Eye (tissue), 1 donor: Measurements from ENCODE around the gene MTHFD1.

Source experiments
- DNase-seq: peaks from one replicate; pipeline ENCODE4 v3.0.0-alpha.2; 2015

MTHFD1 gene

GRCh38 chr14:64501411-64502171 lies 113.4 kb downstream of the MTHFD1 start:
- DNase-seq = no peak

GRCh38 chr14:64502456-64502855 lies 114.3 kb downstream of the MTHFD1 start:
- DNase-seq = no peak

DNA sequence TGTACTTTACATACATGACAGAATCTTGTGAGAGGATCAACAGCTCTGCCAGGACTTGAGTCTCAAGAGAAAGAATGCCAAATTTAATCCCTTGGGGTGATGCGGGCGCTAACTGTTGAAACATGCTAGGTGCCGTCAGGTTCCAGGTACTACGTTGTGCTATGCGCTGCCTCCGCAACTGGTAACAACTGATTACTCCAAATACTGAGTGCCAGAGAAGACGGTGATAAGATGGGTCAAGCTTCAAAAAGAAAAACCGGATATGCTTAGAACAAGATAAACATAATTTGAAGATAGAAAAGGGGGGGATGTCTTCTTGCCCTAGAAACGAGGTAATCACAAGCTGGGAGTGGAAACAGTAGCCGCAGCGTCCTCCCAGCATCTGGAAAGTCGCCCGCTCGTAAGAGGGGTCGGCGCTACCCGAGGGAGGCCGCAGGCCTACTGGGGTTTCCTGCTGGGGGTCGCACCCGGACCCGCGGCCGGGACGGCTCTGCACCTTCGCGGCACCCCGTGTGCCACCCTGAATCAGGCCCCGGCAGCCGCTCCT lies 114.8 kb downstream of the MTHFD1 start:
- no peak for DNase-seq

GRCh38 chr14:64503434-64504309 lies 115.5 kb downstream of the MTHFD1 start, which contains the start of gene ZBTB25:
TSS of gene ZBTB25 (minus strand) at chr14:64503838. CDS start at chr14:64490533, 13,305 bp downstream.
- peak; percentile 96 for DNase-seq

- peak; percentile 93 for DNase-seq
Observed at GRCh38 chr14:64504310-64504896, 116.2 kb downstream of the MTHFD1 start, which contains the start of gene ZBTB1. TSS of gene ZBTB1 (plus strand) at chr14:64504770. CDS start at chr14:64521505, 16,735 bp downstream.

- peak; percentile 97 for DNase-seq
Observed at GRCh38 chr14:64504897-64505794, 117.0 kb downstream of the MTHFD1 start.

DNA sequence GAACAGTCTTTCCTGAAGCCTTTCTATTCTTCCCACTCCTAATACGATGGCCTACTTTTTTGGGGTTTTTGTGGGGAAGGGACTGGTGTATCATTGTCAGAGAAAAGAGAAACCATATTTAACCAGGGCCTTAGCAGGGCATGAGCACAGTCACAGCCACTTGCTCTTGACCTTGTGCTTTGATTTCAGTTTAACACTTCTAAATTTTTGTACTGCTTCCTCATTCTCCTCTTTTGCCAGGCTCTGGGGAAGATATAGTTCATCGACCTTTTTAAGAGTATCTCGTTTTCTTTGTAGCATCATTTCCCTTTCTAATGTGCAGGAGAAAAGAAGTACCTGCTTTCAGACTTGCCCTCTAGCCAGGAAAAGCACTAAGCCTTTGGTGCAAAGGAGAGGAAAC lies 118.6 kb downstream of the MTHFD1 start:
- no peak for DNase-seq

DNA sequence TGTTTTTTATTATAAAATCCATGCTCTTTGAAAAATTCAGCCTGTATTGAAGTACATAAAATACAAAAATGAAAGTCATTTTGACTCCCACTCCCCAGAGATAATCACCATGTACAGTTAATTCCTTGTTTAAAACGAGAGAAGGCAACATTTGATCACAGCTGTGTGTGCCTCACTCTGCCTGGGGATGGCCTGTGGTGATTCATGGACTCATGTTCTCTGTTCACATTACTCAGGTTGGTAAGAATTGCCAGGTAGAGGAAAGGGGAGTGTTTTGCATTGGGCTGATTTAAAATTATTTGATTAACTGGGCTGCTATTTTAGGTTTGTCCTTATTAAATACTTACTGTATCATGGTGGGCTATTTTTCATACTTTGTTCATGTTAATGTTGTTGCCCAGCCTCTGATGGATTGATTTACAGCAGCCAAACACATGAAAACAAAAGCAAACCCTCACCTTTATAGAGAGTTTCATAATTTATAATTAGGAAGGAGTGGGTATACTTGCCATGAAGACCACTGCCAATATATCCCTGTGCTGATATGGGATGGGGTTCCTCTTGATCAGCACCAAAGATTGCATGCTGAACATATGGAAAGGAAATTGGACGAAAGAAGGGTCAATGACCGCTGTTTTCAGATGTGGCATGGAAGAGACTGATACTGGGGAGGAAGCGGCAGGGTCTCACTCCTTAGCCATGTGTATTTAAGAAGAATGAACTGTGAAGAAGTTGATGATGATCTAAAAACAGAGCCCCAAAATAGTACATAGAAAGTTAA lies 119.4 kb downstream of the MTHFD1 start:
- DNase-seq = no peak

DNA sequence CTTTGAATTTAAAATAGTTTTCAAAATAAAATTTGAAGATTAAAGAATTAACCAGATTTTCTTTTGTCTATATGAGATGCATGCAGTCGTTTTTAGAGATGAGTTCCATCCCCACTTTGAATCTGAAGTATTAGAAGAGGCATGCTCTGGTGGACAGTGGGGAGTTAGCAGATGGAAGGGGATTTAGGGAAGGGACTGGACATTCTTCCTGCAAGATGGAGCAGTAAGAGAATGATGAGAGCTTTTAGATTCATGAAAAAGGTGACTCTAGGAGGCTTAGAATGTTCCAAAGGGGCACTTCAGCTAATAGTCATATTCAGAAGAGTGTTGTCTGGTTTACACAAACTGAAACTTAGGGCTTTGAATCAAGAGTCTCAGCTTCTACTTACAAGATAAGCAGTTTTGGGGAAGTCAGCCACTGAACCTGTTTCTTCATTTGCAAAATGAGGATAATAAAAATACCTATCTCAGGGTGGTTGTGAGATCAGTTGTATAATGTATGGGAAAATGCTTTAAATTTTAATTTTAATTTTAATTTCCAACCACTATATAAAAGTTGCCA lies 120.1 kb downstream of the MTHFD1 start:
- DNase-seq = no peak

- no peak for DNase-seq
Observed at GRCh38 chr14:64509036-64509435, 120.9 kb downstream of the MTHFD1 start.
